Measurements from ENCODE around the gene ROR1. TPM values are rescaled to one million over a fixed set of nuclear protein-coding genes. Genes with fewer than 3 reads are reported as not detected.

ROR1 gene
- total and polyA plus RNA-seq, 10 of the 15 experiments (the other 5 are each of a cell fraction or from before 2014, with no cell fraction given), result 0.02 to 0.08 (median 0.05) TPM; not detected in 6

DNA sequence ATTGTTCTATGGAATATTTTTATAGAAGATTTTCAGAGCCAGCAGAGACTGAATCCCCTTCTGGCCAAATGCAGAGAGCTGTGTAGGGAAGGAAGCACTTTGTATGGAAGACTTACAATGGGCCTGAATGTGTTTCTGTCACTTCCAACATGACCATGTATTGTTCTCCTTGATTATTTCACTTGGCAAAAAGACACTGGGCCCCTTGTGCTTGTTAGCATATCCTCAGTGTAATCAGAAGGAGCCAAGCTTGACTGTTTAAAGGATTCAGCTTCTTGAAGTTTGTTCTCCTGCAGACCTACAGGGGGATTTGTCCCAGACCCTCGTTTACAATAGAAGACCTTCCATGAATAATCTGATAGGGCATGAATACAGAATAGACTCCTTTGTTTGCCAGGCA lies 381.5 kb downstream of the ROR1 start:
- ChIA-PET RAD21 (ENCODE audit: unreplicated experiment) (no interaction called here), POLR2A (no interaction called here), SMC1A (ENCODE audit: uncharacterized antibody, unreplicated experiment) (interaction anchor here (0.6 kb wide), 1 partner anchor 12 kb away, joined by 3 read pairs; no protein-coding TSS in a partner anchor), CTCF (interaction anchor here (1.0 kb wide), 1 partner anchor 19 kb away, joined by 3 read pairs; no protein-coding TSS in a partner anchor)
- no peak overlapping the region for H3K9ac ChIP-seq (ENCODE audit: control insufficient read depth, insufficient read depth, low read length)
- intact Hi-C loops (cut with micrococcal nuclease; ENCODE audit: unreplicated experiment) (no loop called here), in situ Hi-C loops (cut with MboI) (no loop called here)
- DNase-seq (ENCODE audit: low read depth, low spot score) (no peak), FAIRE-seq (no peak), ATAC-seq (no peak)
- no peak overlapping the region for H2AFZ ChIP-seq (ENCODE audit: control insufficient read depth, low read depth, low read length)
- no peaks in the 10 kb centered on the region for H3K36me3 ChIP-seq (ENCODE audit: control insufficient read depth in 2 of 2, insufficient read depth in 2 of 2, low read length in 1 of 2)
- H3K79me2 ChIP-seq (ENCODE audit: control insufficient read depth, insufficient read depth, low read length), result no peaks in the 10 kb centered on the region
- BruUV-seq (replicated peaks), result no TSS peak
- H3K4me1 ChIP-seq (ENCODE audit: control insufficient read depth, insufficient read depth, low read length), result no peaks in the 10 kb centered on the region
- no peak overlapping the region for H3K4me2 ChIP-seq (ENCODE audit: control insufficient read depth, insufficient read depth)
- H3K27ac ChIP-seq (ENCODE audit: control insufficient read depth, insufficient read depth), result no peak overlapping the region
- no peak overlapping the region for H3K4me3 ChIP-seq
- no peaks in the 10 kb centered on the region for H4K20me1 ChIP-seq (ENCODE audit: control insufficient read depth, insufficient read depth)
- TF ChIP-seq SP1 (IDR thresholded peaks at IDR 0.05; ENCODE audit: low read depth, low read length), result no peak
- TF ChIP-seq BACH1 (IDR thresholded peaks at IDR 0.05; ENCODE audit: borderline replicate concordance), result no peak
- no peak for TF ChIP-seq CHD2 (IDR thresholded peaks at IDR 0.05; ENCODE audit: borderline replicate concordance, low read depth, low read length)
- TF ChIP-seq, protein P1, sequence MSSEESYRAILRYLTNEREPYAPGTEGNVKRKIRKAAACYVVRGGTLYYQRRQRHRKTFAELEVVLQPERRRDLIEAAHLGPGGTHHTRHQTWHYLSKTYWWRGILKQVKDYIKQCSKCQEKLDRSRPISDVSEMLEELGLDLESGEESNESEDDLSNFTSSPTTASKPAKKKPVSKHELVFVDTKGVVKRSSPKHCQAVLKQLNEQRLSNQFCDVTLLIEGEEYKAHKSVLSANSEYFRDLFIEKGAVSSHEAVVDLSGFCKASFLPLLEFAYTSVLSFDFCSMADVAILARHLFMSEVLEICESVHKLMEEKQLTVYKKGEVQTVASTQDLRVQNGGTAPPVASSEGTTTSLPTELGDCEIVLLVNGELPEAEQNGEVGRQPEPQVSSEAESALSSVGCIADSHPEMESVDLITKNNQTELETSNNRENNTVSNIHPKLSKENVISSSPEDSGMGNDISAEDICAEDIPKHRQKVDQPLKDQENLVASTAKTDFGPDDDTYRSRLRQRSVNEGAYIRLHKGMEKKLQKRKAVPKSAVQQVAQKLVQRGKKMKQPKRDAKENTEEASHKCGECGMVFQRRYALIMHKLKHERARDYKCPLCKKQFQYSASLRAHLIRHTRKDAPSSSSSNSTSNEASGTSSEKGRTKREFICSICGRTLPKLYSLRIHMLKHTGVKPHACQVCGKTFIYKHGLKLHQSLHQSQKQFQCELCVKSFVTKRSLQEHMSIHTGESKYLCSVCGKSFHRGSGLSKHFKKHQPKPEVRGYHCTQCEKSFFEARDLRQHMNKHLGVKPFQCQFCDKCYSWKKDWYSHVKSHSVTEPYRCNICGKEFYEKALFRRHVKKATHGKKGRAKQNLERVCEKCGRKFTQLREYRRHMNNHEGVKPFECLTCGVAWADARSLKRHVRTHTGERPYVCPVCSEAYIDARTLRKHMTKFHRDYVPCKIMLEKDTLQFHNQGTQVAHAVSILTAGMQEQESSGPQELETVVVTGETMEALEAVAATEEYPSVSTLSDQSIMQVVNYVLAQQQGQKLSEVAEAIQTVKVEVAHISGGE (CRISPR knock-in tag; IDR thresholded peaks at IDR 0.05), result no peak
- no peak for TF ChIP-seq ESRRA (IDR thresholded peaks at IDR 0.05; ENCODE audit: low read length)
- no peak for TF ChIP-seq SREBF2 (IDR thresholded peaks at IDR 0.05; ENCODE audit: low read length)
- no peak for TF ChIP-seq POLR2A (IDR thresholded peaks at IDR 0.05; ENCODE audit: low read depth, low read length)
- H3K9me3 ChIP-seq (replicated peaks; ENCODE audit: control insufficient read depth, insufficient read depth, low read length), result no peaks in the 10 kb centered on the region
- 0% methylated on average over 1 of the region's 1 CpG for WGBS (ENCODE audit: insufficient coverage, insufficient replicate concordance, low lambda C conversion rate, missing lambda C conversion rate)
- H3K27me3 ChIP-seq (replicated peaks in 1 of 2; ENCODE audit: control insufficient read depth in 2 of 2, insufficient read depth in 2 of 2, low read length in 1 of 2), result no peaks in the 10 kb centered on the region
